CD4-positive, alpha-beta T cell treated with Interleukin-6 at 100 ng/mL for 8 hours (primary cell): ENCODE data around the gene TMEM184C.

Experiments used
- DNase-seq: peaks from one replicate; pipeline ENCODE4 v3.0.0-alpha.2; 2020; ENCODE audit warnings: mixed read lengths, low spot score

TMEM184C gene

GRCh38 chr4:147655639-147656038 is 38.4 kb downstream of the TMEM184C start:
- no peak for DNase-seq

GRCh38 chr4:147658501-147658900 is 41.3 kb downstream of the TMEM184C start:
- DNase-seq = no peak

- no peak for DNase-seq
These were observed 56.9 kb downstream of the TMEM184C start for GRCh38 chr4:147674073-147674472.

GRCh38 chr4:147674496-147674895 is 57.3 kb downstream of the TMEM184C start:
- DNase-seq = no peak

GRCh38 chr4:147678106-147678505 is 60.9 kb downstream of the TMEM184C start:
- no peak for DNase-seq

GRCh38 chr4:147678796-147679549 is 61.8 kb downstream of the TMEM184C start:
- DNase-seq = no peak

GRCh38 chr4:147682755-147683154 is 65.6 kb downstream of the TMEM184C start:
- DNase-seq = no peak

GRCh38 chr4:147683188-147683591 is 66.0 kb downstream of the TMEM184C start:
- no peak for DNase-seq

- DNase-seq = peak; percentile 85
These were observed 66.8 kb downstream of the TMEM184C start, which contains the start of gene PRMT9 for GRCh38 chr4:147683717-147684700. Gene PRMT9, minus strand, starts transcription at chr4:147684163. Its CDS starts 176 bp downstream, at chr4:147683987.

GRCh38 chr4:147689067-147689466 is 71.9 kb downstream of the TMEM184C start:
- DNase-seq = no peak

GRCh38 chr4:147691820-147692219 is 74.6 kb downstream of the TMEM184C start:
- DNase-seq = no peak

GRCh38 chr4:147693218-147693617 is 76.0 kb downstream of the TMEM184C start:
- no peak for DNase-seq

- DNase-seq = no peak
These were observed 79.7 kb downstream of the TMEM184C start for GRCh38 chr4:147696866-147697265.

GRCh38 chr4:147704846-147705245 is 87.6 kb downstream of the TMEM184C start:
- DNase-seq = no peak

GRCh38 chr4:147707892-147708672 is 90.9 kb downstream of the TMEM184C start:
- peak; percentile 54 for DNase-seq

GRCh38 chr4:147709999-147710398 is 92.8 kb downstream of the TMEM184C start:
- no peak for DNase-seq

- no peak for DNase-seq
These were observed 97.6 kb downstream of the TMEM184C start for GRCh38 chr4:147714575-147715401.

GRCh38 chr4:147717878-147718277 is 100.7 kb downstream of the TMEM184C start:
- no peak for DNase-seq
